Natural killer cell (primary cell): ENCODE measurements around the gene C2orf78. TPM values are rescaled to one million over a fixed set of nuclear protein-coding genes. Genes with fewer than 3 reads are reported as not detected.

Experiments
- ATAC-seq, 3 donors: fragments of 150-1000 bp in 2 of 3; fragments of 200-7000 bp in 1 of 3; cut with Tn5 transposase; 1 replicate in 1 of 3; 2 replicates in 2 of 3; pipeline ENCODE4 v1.10.0; 2021; ENCODE audit warnings: mild to moderate bottlenecking in 2 of 3, moderate library complexity in 2 of 3
- DNase-seq, 2 donors: peaks; one replicate each; pipeline versions ENCODE4 v3.0.0 to v3.0.0-alpha.2; 2013 to 2021; ENCODE audit warnings: mixed read lengths in 1 of 2
- H3K27ac ChIP-seq: one replicate; pipeline ENCODE4 v1.5.1; 2013; ENCODE audit warnings: mild to moderate bottlenecking, low read length
- H3K27me3 ChIP-seq: one replicate; pipeline ENCODE4 v1.6.1; 2013; ENCODE audit warnings: low read length; ENCODE audit not compliant: control insufficient read depth, insufficient read depth
- H3K36me3 ChIP-seq: one replicate; pipeline ENCODE4 v1.6.1; 2013; ENCODE audit warnings: low read length; ENCODE audit not compliant: control insufficient read depth, insufficient read depth
- H3K4me1 ChIP-seq: one replicate; pipeline ENCODE4 v1.6.1; 2013; ENCODE audit warnings: low read length; ENCODE audit not compliant: control insufficient read depth, insufficient read depth
- H3K4me3 ChIP-seq: one replicate; pipeline ENCODE4 v1.5.1; 2013; ENCODE audit warnings: low read length
- H3K9me3 ChIP-seq: one replicate; pipeline ENCODE4 v1.6.1; 2013; ENCODE audit warnings: low read length; ENCODE audit not compliant: control insufficient read depth, insufficient read depth
- H3K27ac Mint-ChIP-seq, 2 donors: one replicate each; pipeline ENCODE4 v1.8.0; 2022; ENCODE audit warnings: mild to moderate bottlenecking in 2 of 2, mixed read lengths in 2 of 2, moderate library complexity in 1 of 2
- H3K27me3 Mint-ChIP-seq, 2 donors: one replicate each; pipeline ENCODE4 v1.8.0; 2022; ENCODE audit warnings: low read depth in 2 of 2, mixed read lengths in 2 of 2
- H3K36me3 Mint-ChIP-seq: one replicate; pipeline ENCODE4 v1.8.0; 2022; ENCODE audit warnings: mixed read lengths
- H3K4me1 Mint-ChIP-seq, 2 donors: one replicate each; pipeline ENCODE4 v1.8.0; 2022; ENCODE audit warnings: mixed read lengths in 2 of 2
- H3K4me3 Mint-ChIP-seq: one replicate; pipeline ENCODE4 v1.8.0; 2022; ENCODE audit warnings: mild to moderate bottlenecking, moderate library complexity, mixed read lengths
- H3K9me3 Mint-ChIP-seq, 2 donors: one replicate each; pipeline ENCODE4 v1.8.0; 2022; ENCODE audit warnings: mixed read lengths in 2 of 2
- WGBS: methylation state at CpG from one replicate; pipeline ENCODE4 v1.1.7; 2013; ENCODE audit warnings: missing lambda C conversion rate; ENCODE audit not compliant: insufficient coverage; 5-methylcytosine and 5-hydroxymethylcytosine counted together
- intact Hi-C: fragments of 100-400 bp; cut with micrococcal nuclease; formaldehyde crosslinking; loops from one replicate; pipeline ENCODE4 v1.14.2; 2022
- total RNA-seq, 4 donors: library from RNA; stranded (reverse); fragments of 120-200 nt in 1 of 4; gene quantifications; one replicate each; pipeline versions ENCODE4 v1.2.3 to v1.2.4, GENCODE V29; 2013 to 2022
- TF ChIP-seq, protein P1 (sequence below): fragments of 200-600 bp; IDR thresholded peaks from one replicate; pipeline ENCODE4 v1.8.0; 2022; ENCODE audit warnings: antibody characterized with exemption

The C2orf78 gene
- total RNA-seq, 3 donors from 2014 or later (not counting 1 experiment from before 2014, with no cell fraction given) = not detected

GRCh38 chr2:73766994-73767393, 17.0 kb upstream of the C2orf78 start:
- no peak for DNase-seq
- H3K4me1 ChIP-seq = no peaks in the 10 kb centered on the region
- H3K27ac Mint-ChIP-seq = no peak overlapping the region
- TF ChIP-seq, protein P1, sequence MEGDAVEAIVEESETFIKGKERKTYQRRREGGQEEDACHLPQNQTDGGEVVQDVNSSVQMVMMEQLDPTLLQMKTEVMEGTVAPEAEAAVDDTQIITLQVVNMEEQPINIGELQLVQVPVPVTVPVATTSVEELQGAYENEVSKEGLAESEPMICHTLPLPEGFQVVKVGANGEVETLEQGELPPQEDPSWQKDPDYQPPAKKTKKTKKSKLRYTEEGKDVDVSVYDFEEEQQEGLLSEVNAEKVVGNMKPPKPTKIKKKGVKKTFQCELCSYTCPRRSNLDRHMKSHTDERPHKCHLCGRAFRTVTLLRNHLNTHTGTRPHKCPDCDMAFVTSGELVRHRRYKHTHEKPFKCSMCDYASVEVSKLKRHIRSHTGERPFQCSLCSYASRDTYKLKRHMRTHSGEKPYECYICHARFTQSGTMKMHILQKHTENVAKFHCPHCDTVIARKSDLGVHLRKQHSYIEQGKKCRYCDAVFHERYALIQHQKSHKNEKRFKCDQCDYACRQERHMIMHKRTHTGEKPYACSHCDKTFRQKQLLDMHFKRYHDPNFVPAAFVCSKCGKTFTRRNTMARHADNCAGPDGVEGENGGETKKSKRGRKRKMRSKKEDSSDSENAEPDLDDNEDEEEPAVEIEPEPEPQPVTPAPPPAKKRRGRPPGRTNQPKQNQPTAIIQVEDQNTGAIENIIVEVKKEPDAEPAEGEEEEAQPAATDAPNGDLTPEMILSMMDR = no peak
- no peak overlapping the region for H3K4me3 ChIP-seq
- WGBS = 96% methylated on average over 3 of the region's 4 CpGs
- H3K36me3 Mint-ChIP-seq = peaks cover 8% of the 10 kb centered on the region
- peaks cover 15 to 16% of the 10 kb centered on the region in 2 donors for H3K4me1 Mint-ChIP-seq
- H3K4me3 Mint-ChIP-seq = no peak overlapping the region
- H3K9me3 ChIP-seq = no peaks in the 10 kb centered on the region
- peaks cover 69% of the 10 kb centered on the region for H3K36me3 ChIP-seq
- intact Hi-C loops = no loop called here
- no peaks in the 10 kb centered on the region for H3K9me3 Mint-ChIP-seq
- H3K27me3 ChIP-seq = no peaks in the 10 kb centered on the region
- no peak for ATAC-seq
- H3K27me3 Mint-ChIP-seq = no peaks in the 10 kb centered on the region
- no peak overlapping the region for H3K27ac ChIP-seq

DNA sequence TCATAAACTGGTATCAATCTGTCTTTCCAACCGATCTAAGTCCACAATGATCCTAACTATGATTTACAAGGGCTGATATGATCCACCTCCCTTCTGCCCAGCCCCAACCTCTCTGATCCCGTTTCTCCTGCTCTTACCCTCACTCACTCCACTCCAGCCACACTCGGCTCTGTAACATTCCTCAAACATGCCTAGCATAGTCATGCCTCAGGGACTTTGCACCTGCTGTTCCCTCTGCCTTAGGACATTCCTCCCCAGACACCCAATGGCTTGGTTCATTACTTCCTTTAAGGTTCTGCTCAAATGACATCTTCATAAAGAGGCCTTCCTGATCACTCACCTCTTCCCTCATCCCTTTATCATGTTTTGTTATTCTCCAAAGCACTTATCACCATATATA, 13.3 kb upstream of the C2orf78 start:
- H3K36me3 Mint-ChIP-seq = peaks cover 38% of the 10 kb centered on the region
- H3K9me3 Mint-ChIP-seq = no peaks in the 10 kb centered on the region
- TF ChIP-seq, protein P1 = no peak
- H3K4me3 ChIP-seq = no peak overlapping the region
- peaks cover 25 to 30% of the 10 kb centered on the region in 2 donors for H3K4me1 Mint-ChIP-seq
- H3K27ac ChIP-seq = no peak overlapping the region
- intact Hi-C loops = no loop called here
- H3K4me3 Mint-ChIP-seq = no peak overlapping the region
- 97% methylated on average over 3 of the region's 3 CpGs for WGBS
- no peaks in the 10 kb centered on the region for H3K4me1 ChIP-seq
- no peak for ATAC-seq
- peaks cover 75% of the 10 kb centered on the region for H3K36me3 ChIP-seq
- H3K27me3 ChIP-seq = no peaks in the 10 kb centered on the region
- no peak for DNase-seq
- no peaks in the 10 kb centered on the region for H3K9me3 ChIP-seq
- H3K27ac Mint-ChIP-seq = peak overlapping the region in 1 of 2 donors; percentile 2
- no peaks in the 10 kb centered on the region for H3K27me3 Mint-ChIP-seq

GRCh38 chr2:73772819-73773218, 11.2 kb upstream of the C2orf78 start:
- Mint-ChIP-seq H3K27ac (peak overlapping the region in 1 of 2 donors; percentile 15), H3K27me3 (no peaks in the 10 kb centered on the region), H3K4me3 (no peak overlapping the region), H3K9me3 (no peaks in the 10 kb centered on the region), H3K36me3 (peaks cover 30% of the 10 kb centered on the region), H3K4me1 (peaks cover 23 to 34% of the 10 kb centered on the region in 2 donors)
- Histone ChIP-seq H3K27me3 (no peaks in the 10 kb centered on the region), H3K4me3 (no peak overlapping the region), H3K36me3 (peaks cover 71% of the 10 kb centered on the region), H3K27ac (no peak overlapping the region), H3K4me1 (no peaks in the 10 kb centered on the region), H3K9me3 (no peaks in the 10 kb centered on the region)
- DNase-seq (no peak), ATAC-seq (no peak)
- TF ChIP-seq, protein P1 = no peak
- intact Hi-C loops = no loop called here

DNA sequence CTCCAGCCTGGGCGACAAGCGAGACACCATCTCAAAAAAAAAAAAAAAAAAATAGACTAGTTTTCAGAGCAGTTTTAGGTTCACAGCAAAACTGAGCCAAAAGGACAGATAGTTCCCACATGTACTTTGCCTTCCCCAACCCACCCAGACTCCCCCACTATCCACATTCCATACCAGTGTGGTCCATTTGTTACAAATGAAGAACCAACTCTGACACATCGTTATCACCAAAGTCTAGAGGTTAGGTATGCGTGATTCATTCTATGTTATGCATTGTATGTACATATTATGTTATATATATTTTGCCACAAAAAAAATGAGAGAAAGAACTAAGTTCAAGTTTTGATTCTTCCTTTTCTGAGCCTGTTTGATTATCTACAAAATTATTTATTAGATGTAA, 7.6 kb upstream of the C2orf78 start:
- Histone ChIP-seq H3K9me3 (no peaks in the 10 kb centered on the region), H3K4me1 (peaks cover 13% of the 10 kb centered on the region), H3K4me3 (no peak overlapping the region), H3K36me3 (peaks cover 45% of the 10 kb centered on the region), H3K27ac (no peak overlapping the region), H3K27me3 (no peaks in the 10 kb centered on the region)
- Mint-ChIP-seq H3K4me3 (no peak overlapping the region), H3K9me3 (no peaks in the 10 kb centered on the region), H3K36me3 (peaks cover 30% of the 10 kb centered on the region), H3K4me1 (peaks cover 32 to 48% of the 10 kb centered on the region in 2 donors), H3K27me3 (no peaks in the 10 kb centered on the region), H3K27ac (peak overlapping the region in 1 of 2 donors; percentile 24)
- WGBS = 100% methylated on average over 2 of the region's 4 CpGs
- TF ChIP-seq, protein P1 = no peak
- intact Hi-C loops = no loop called here
- DNase-seq (no peak), ATAC-seq (no peak)
